AG20443 (cell line): ENCODE measurements around the gene RIMBP2.

ENCODE experiments used
- DNase-seq: peaks from one replicate; pipeline ENCODE4 v3.0.0; 2012; ENCODE audit warnings: low spot score, mixed read lengths

RIMBP2 gene

DNA sequence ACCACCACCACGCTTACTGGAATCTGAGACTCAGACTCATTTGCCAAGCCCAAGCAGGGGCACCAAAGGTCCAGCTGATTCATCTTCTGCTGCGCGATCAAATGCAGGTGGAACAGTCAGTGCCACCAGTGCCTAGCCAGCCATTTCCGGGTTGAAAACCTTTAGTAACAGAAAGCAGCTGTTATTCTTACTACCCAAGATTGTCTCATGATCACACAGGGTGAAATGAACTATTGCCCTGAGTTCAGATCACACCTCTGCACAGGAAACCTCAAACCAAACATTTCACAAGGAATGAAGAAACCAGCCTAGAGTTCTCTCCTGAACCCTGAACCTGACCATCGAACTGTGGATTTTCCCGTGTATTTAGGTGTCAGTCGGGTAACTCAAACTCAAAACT, 88.9 kb downstream of the RIMBP2 start:
- no peak for DNase-seq

DNA sequence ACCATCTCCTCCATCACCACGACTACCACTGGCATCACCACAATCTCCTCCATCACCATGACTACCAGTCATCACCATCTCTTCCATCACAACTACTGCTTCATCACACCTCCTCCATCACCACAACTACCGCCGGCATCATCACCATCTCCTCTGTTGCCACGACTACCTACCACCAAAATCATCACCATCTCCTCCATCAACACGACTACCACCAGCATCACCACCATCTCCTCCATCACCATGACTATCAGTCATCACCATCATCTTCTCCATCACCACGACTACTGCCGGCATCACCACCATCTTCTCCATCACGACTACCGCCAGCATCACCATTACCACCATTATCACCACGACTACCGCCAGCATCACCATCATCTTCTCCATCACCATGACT, 89.5 kb downstream of the RIMBP2 start:
- no peak for DNase-seq

DNA sequence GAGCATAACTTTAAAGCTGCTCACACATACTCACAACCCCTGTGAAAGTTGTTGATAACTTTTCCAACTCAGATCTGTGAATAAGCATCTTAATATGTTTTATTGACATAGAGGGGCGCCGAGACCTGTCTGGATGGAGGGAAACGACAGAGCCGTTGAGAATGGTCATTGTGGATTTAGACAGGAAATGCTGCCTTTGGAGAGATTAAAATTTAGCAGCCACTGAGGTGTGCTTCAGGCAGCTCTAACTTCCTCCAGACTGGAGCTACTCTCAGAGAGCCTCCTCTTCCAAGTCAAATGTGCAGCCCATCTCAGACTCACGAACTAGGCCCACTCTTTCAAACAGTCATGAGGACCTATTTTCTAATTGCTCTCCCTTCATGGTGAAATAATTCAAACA, 90.9 kb downstream of the RIMBP2 start:
- DNase-seq: no peak

DNA sequence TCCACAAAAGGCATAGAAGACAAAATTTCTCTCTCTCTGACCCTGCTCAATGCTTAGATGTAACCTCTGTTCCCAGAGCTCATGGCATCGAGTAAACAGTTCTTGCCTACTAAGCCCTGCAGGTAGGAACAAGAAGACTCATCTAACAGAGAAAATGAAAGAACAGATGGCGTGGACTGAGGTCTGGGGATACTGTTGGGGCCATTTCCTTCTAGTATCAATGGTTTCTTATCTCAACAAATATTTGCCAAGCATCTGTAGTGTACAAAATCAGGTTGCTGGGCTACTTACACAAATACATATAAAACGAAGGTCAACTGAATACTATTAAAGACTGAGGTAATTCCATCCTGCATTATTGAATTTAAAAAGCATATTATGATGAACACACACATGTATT, 93.3 kb downstream of the RIMBP2 start:
- no peak for DNase-seq

DNA sequence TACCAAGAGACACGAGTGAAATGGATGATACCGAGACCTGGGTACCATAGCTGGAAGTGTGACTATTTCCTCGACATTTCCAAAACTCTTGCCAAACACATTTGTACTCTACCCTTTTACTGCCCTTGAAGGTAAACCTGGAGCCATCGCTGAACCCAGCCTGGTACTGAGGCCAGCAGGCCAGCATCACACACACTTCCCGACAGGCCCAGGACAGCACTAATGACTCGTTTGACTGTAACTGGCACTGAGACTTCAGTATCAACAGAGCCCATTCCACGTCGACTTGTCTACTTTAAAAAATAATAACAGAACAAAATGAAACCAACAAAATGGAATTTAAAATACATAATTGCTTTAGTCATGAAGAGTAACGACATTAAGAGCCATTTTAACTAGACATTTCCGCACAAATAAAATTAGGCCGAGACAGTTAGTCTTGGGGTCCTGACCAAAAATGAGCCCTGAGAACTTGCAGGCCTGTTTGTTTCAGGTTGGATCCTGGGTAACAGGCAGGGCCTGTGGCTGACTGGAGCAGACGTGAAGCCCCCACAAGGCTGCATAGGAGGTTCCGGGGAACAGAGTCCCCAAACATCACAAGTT, 94.3 kb downstream of the RIMBP2 start:
- no peak for DNase-seq

DNA sequence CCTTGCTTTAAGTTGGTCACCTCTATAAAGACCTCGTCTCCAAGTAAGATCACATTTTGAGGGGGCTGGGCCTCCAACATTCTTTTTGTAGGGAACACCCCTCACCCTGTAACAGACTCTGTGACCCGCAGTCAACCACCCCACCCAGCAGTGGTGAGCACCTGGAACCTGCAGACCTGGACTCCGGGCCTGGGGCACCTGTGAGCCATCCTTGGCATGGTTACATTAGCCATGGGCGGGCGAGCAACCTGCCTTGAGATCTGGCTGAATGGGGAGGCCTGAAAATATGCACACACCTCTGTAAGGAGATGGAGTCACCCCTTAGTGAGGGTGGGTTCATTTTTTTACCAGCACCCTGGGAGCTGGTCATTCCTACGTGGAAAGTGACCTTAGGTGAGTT, 95.3 kb downstream of the RIMBP2 start:
- no peak for DNase-seq

DNA sequence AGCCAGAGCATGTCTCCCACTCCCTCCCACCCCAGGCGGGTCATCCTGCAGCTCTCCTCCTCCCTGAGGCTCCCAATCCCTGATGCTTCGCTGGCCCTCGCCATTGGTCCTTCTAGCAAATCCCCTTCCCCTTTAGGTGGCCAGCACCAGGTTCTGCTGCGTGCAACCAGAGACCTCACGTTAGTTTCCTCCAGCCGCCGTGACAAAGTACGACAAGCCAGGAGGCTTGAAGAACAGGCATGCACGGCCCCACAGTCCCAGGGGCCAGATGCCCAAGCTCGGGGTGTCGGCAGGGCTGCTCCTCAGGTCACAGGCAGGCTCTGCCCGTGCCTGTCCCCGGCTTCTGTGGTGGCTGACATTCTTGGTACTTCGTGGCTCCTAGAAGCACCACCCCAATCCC, 95.8 kb downstream of the RIMBP2 start:
- no peak for DNase-seq

DNA sequence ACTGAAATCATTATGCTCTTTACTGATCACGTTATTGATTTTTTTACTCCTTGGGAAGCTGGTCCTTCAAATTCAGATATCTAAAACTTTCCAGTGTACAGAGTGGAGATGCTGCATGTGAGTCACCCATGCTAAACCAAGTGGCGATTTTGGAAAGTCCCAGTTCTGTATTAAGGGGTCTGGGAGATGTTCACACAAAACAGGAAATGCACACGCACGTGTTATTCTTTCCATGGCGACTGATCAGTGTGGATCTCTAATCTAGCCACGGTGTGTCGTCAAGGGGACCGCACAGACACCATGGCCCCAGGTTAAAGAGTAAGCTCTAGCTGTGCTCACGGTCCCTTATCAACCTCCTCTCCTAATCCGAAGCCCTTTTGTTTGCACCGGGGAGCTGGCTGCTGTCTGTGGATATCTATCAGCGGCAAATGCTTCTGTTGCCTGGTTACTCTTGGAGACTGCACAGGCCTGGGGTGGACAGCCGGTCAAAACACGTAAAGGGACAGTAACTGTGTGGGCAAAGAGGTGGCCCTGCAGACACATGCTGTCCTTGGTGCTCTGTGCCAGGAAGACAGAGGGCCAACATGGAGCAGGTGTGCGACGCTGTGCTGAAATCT, 96.6 kb downstream of the RIMBP2 start:
- no peak for DNase-seq

DNA sequence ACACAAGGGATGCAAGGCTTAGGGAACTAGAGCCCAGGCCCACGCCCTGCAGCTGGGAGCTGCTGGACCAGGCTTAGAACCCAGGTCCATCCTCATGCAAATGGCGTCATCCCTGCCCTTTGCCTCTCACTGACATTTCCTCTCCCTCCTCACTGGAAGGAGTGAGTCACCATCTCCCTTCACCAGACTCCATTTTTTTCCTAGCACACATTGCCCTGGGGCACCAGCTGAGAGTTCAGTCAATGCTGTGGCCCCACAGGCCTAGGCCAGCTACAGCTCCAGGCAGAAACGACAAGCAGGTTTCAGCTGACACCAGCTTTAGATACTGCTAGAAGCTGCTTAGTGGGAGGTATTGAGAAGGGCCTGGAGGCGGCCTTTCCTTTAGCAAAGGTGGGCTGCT, 98.9 kb downstream of the RIMBP2 start:
- DNase-seq: no peak

DNA sequence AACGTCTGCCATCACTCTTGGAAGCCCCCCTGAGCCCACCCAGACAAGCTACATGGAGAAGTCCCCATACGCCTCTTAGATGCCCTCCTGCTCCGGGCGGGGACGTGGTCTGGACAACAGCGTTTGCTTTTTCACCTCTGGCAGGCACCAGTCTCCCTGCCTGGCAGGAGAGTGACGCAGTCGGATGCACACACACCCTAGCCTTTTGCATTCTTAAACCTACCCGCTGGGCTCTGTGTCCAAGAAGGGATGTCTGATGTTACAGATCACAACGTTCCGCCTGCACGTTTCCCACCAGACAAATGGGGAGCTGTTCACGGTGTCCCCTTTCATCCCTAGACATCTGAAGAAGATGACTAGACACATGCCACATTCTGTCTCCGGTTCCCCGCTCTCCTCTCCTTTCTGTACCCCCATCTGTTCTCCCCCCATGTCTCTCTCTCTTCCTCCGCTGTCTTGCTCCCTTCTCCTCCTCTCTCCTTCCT, 100.2 kb downstream of the RIMBP2 start:
- no peak for DNase-seq

DNA sequence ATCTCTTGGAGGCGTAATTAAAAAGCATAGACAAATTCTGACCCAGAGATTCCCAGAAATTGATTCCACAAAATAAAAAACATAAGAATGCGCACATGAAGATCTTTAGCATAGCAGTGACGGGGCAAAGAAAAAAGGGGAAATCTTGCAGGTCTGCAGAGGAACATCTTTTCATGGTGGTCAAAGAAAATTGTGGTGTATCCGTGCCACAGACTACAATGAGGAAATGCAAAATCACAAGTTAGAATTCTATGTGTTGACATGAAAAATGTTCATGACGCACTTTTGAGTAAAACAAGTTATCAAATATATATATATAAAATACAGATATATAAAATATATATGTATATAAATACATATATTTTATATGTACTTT, 101.6 kb downstream of the RIMBP2 start:
- no peak for DNase-seq

DNA sequence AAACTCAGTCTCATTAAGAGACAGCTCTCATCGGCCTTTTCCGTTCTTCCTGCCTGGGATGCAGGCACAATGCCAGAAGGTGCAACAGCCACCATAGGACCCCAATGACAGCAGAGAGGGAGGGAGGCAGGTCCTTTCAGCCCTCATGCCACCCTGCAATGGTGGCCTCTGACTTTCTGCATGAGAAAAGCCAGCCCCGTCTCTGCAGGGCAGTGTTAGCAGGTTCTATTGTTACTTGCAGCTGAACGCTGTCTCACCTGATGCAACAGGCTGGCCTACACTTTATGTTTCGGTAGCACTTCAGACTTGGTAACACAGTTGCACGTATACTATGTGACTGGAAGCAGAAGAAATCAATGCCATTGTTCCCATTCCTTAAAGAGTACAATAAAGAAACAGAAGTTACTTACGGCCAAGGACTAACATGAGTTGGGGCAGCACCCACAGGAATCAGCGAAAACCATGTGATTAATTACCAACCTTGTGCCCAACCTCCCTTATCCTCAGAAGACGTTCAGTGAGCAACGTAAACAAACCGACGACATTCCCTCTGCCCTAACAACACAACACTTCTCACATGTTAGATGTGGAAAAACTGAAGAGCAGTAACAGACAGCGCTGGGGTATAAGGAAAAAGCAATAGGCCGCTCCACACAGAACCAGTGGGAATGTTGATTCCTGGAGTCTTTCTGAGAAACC, 102.1 kb downstream of the RIMBP2 start:
- DNase-seq: no peak

DNA sequence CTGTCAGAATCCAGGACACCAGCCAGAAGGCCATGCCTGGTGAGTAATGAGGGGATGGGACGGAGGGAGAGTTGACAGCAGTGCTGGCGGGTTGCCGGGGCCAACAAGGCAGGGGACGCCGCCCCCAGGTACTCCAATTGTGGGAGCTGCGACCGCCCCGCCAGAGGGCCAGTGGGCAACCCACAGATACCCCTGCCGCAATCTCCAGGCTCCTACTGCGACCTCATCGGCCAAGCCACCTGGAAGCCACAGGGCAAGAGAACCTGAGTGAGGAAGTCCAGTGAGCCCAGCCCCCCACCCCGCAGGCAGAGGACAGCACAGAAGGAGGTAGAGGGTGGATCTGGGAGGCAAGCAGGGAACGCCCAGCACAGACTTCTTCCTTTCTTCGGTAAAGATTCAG, 103.0 kb downstream of the RIMBP2 start:
- no peak for DNase-seq

DNA sequence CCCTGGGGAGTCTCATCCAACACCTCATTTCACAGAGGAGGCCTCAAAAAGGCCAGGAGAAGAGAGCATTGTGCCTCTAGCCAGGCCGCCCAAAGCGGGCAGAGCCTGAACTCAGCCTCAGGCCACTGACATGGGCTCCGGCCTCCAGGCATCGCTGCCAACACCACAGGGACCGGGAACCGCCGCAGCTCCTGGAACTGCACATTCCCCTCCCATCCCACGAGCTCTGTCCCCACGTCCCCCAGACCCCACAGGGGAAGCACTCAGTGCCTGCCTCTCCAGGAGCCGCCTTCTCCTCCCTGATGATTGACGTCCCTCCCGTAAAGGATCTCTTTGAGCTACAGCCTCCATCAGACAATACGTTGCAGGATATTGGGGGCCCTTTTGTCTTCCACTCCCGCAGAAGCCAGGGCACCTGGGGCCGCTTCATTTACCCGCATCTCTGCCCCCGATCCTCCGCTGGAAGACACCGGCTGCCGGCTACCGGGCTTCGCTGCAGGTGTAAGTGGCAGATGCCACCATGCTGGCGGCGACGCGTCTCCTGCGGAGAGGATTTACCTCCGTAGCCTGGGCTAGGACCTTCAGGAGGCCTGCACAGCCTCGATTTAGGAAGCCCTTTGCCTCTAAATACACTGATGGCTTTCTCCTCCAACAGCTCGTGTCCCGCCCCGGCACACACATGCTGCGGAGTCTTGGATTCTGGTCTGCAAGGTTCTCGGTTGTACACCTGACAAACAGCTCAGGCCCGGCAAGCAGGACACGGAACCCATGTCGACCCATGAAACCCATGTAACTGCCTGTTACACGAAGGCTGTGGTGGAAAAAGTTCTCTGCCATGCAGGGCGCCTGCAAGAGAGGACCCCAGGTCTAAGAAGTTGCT, 104.8 kb downstream of the RIMBP2 start:
- DNase-seq: no peak

DNA sequence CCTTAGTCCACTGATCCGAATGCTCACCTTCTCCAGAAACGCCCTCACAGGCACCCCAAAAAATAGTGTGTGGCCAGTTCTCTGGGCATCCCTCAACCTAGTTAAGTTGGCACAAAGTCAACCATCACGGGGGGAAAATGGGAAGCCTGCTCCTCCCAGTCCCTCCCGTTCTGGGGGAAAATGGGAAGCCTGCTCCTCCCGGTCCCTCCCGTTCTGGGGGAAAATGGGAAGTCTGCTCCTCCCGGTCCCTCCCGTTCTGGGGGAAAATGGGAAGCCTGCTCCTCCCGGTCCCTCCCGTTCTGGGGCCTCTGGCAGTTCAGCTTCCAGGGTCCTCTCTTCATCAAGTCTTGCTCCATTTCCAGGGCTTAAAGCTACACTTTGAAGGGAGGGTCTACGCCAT, 106.1 kb downstream of the RIMBP2 start:
- DNase-seq: no peak

DNA sequence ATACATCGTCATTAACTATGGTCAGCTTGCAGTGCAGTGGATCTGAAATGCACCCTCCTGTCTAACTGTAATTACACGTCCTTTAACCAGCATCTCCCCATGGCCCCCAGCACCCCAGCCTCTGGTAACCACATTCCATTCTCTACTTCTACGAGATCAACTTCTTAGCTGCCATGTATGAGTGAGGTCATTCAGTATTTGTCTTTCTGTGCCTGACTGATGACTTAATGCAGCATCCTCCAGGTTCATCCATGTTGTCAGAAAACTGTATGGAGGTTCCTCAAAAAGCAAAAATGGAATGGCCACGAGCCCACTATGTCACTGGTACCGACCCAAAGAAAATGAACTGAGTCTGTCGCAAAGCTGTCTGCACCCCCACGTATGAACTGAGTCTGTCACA, 107.3 kb downstream of the RIMBP2 start:
- DNase-seq: no peak

DNA sequence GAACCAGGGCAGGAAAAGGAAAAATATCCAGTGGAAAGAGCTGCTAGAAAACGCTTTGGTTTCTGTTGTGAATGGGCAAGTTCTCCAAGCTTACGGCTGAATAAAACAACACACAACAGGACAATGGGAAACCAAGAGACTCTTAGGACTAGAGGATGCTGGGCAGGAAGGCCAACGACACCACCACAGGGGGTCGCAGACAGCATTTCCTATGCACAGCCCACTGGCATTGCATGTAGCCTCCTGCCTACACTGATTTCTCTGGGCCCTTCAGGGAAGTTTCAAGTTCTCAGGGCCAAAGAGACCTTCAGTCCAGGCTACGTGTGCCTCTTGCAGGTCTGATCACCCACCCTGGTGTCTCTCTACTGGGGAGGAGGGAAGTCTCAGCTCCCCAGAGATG, 108.0 kb downstream of the RIMBP2 start:
- no peak for DNase-seq

DNA sequence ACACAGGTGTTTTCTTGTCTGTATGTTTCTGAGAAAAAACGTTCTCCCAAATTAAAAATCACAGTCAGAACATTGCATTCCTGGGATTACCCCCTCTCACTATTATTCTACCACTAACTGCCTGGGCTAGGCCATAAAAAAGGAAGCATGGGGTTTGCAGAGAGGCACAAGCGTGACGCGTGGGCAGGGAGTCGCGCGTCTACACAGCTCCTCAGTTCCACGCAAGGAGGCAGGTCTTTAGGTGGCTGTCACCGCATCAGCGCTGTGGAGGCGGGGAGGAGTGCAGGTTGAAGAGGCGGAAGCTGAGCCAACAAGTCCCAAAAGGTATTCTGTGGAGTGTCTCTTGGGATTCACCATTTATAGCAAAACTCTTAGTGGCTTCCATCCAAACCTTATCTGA, 109.9 kb downstream of the RIMBP2 start:
- no peak for DNase-seq

DNA sequence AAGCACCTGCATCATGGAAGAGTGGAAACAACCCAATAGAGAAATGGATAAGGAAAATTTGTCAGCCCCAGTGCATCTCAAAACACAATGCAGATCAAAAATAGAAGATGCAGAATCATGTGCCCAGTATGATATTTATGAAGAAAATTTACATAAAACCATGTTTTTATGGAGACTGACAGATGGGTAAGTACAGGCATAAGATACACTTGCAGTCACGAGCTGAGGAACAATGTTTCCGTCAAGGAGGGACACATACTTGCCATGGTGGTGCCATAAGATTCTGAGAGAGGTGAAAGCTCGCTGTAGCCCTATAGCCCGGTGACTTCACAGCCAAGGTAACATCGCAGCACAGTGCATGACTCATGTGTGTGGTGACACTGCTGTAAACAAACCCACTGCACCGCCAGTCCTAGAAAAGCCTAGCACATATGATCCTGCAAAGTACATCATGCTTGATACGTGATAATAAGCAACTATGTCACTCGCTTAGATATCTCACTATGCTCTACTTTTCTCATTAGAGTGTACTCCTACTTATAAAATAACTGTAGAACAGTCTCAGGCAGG, 112.6 kb downstream of the RIMBP2 start:
- DNase-seq: no peak

DNA sequence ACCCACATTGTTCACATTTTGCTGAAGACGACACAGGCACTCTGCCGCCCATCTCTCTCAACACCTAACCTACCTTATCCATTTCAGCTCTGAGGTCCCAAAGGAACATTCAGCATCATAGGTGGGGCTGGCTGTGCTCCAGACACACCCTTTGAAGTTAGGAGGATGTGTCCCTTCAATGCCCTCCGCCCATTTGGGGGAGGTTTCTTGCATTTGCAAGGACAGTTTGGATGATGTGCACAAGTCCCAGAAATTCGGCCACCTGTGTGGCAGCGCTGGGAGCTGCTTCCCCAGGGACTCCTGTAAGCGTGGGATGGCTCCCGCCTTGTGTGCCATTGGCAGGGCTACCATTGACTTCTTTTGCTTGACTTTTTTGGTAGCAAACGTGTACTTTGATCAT, 113.8 kb downstream of the RIMBP2 start:
- no peak for DNase-seq

DNA sequence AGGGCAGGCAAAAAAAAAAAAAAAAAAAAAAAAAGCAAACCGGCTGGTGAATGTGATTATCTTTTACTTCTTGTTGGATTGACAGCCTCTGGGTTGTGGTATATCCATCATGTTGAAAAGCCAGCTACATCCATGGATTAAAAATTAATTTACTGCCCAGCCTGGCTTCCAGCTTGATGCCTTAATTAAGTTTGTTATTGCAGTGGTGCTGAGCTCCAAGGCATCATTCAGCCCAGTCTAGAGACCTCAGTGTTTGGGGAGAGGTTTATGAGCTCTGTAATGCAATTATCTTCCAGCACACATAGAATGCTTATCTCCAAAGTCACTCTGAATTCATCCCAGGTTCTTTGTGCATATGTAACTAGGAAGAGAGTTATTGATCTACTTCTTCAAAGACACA, 114.8 kb downstream of the RIMBP2 start:
- no peak for DNase-seq

DNA sequence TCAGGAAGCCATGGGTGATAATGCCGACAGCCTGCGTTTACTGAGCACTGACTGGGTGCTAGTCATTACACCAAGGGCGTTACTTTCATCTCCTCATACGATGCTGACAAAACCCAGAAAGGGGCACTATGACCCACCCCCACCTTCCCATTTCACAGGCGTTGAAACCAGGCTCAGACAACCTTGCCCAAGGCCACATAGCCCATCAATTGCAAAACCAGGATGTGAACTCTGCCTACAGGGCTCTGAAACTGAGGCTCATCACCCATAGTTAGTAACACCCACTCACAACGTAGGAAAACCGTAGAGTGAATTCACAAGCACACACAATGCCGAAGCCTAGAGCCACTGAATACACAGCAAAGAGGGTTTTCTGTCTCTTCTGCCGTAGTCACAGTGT, 119.9 kb downstream of the RIMBP2 start:
- DNase-seq: no peak
